OCI-LY7 (cell line): Measurements from ENCODE around the gene TPX2. TPM values are rescaled to one million over a fixed set of nuclear protein-coding genes. Genes with fewer than 3 reads are reported as not detected.
A peak's percentile ranks its signal among the peaks of the same experiment; 100 is the strongest.

Experiments used
- BruUV-seq: library from RNA; stranded (reverse); fragments of 400-500 nt; replicated peaks from 2 replicates; lab custom pipeline; 2021; lab: Mats Ljungman, UMichigan
- CTCF ChIA-PET: fragments of 300-600 bp; sonication (Branson Sonifier 250); formaldehyde crosslinking; loops from one replicate; lab custom pipeline; 2022; ENCODE audit warnings: antibody characterized with exemption; ENCODE audit not compliant: unreplicated experiment; lab: Charles Lee
- POLR2A ChIA-PET: fragments of 300-600 bp; sonication (Branson Sonifier 250); formaldehyde crosslinking; loops from one replicate; lab custom pipeline; 2022; ENCODE audit warnings: antibody characterized with exemption; lab: Charles Lee
- DNase-seq: peaks from one replicate; pipeline ENCODE4 v3.0.0-alpha.2; 2015; ENCODE audit warnings: low spot score
- H2AFZ ChIP-seq: fragments of 200-600 bp; sonication (generic), shearing (Covaris generic); 2 replicates; pipeline ENCODE4 v1.6.1; 2014; ENCODE audit warnings: mild to moderate bottlenecking, antibody characterized with exemption, low read length, moderate library complexity
- H3K27ac ChIP-seq: fragments of 200-600 bp; sonication (generic); 2 replicates; pipeline ENCODE4 v1.5.1; 2014; ENCODE audit warnings: mixed run types, low read depth, mild to moderate bottlenecking, moderate library complexity, low read length, inconsistent platforms; ENCODE audit not compliant: poor library complexity, severe bottlenecking
- H3K36me3 ChIP-seq: fragments of 200-600 bp; sonication (generic); 2 replicates; pipeline ENCODE4 v1.6.1; 2014; ENCODE audit warnings: mild to moderate bottlenecking, antibody characterized with exemption, low read length, moderate library complexity, mixed read lengths; ENCODE audit not compliant: insufficient read depth
- H3K4me1 ChIP-seq: fragments of 200-600 bp; sonication (generic); 2 replicates; pipeline ENCODE4 v1.5.1; 2014; ENCODE audit warnings: mild to moderate bottlenecking, low read length; ENCODE audit not compliant: insufficient read depth, poor library complexity, severe bottlenecking
- H3K4me2 ChIP-seq: fragments of 200-600 bp; sonication (generic); 2 replicates; pipeline ENCODE4 v1.6.1; 2014; ENCODE audit warnings: mild to moderate bottlenecking, low read length
- H3K4me3 ChIP-seq: fragments of 200-600 bp; sonication (generic); 2 replicates; pipeline ENCODE4 v1.5.1; 2014; ENCODE audit warnings: mild to moderate bottlenecking, low read depth, low read length; ENCODE audit not compliant: poor library complexity, severe bottlenecking
- H3K79me2 ChIP-seq: fragments of 200-600 bp; sonication (generic); 2 replicates; pipeline ENCODE4 v1.6.1; 2016; ENCODE audit warnings: low read depth, mild to moderate bottlenecking, low read length, moderate library complexity, mixed read lengths; ENCODE audit not compliant: insufficient read depth
- H3K9me2 ChIP-seq: fragments of 200-600 bp; sonication (generic); 2 replicates; pipeline ENCODE4 v1.6.1; 2016; ENCODE audit warnings: mild to moderate bottlenecking, low read length, mixed read lengths; ENCODE audit not compliant: insufficient read depth
- H3K9me3 ChIP-seq: fragments of 200-600 bp; sonication (generic); 2 replicates; pipeline ENCODE4 v1.6.1; 2014; ENCODE audit warnings: mild to moderate bottlenecking, mixed run types, low read length, mixed read lengths
- H4K20me1 ChIP-seq: fragments of 200-600 bp; sonication (generic); 2 replicates; pipeline ENCODE4 v1.6.1; 2014; ENCODE audit warnings: mild to moderate bottlenecking, antibody characterized with exemption, low read length, moderate library complexity, mixed read lengths; ENCODE audit not compliant: insufficient read depth
- EZH2phosphoT487 ChIP-seq: fragments of 200-600 bp; sonication (generic); IDR thresholded peaks from 2 replicates; pipeline ENCODE4 v1.6.1; 2018; ENCODE audit warnings: low read depth, borderline replicate concordance, mild to moderate bottlenecking, mixed run types, antibody characterized with exemption, low read length, moderate library complexity, mixed read lengths
- intact Hi-C: fragments of 100-400 bp; cut with micrococcal nuclease; formaldehyde crosslinking; loops from one replicate; pipeline ENCODE4 v1.10.0; 2022; ENCODE audit not compliant: unreplicated experiment
- total RNA-seq, 2 experiments: library from RNA; depleted of rRNA in 1 of 2; stranded (reverse); fragments of >200 nt in 1 of 2; shearing (Covaris generic) in 1 of 2; gene quantifications; 2 replicates each; pipeline ENCODE4 v1.2.3, GENCODE V29; 2014 to 2022
- TF ChIP-seq, protein P1 (sequence below): fragments of 200-600 bp; sonication (generic); conservative IDR thresholded peaks from 2 replicates; pipeline ENCODE4 v1.5.1; 2014; ENCODE audit warnings: mild to moderate bottlenecking, antibody characterized with exemption, low read length, moderate library complexity, mixed read lengths

The TPX2 gene
- total RNA-seq, 2 experiments from 2014 or later = 121 to 173 TPM

DNA sequence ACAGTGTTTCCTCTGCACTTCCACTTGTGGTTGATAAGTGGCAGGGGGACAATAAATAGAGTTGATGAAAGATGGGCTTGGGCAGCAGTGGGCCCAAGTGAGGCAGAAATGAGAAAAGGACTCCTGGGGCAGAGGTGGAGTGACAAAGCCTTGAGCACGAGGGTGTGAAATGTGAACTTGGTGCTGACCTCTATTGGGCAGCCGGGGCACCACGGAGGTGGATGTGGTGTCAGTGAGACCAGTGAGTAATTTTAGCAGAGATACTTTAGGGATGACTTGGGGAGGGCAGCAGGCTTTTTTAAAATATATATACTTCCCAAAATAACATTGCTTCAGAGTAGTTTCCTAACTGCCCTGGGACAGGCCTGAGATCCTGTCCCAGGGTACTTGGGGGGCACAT lies 49.5 kb downstream of the TPX2 start:
- intact Hi-C loops = no loop called here

DNA sequence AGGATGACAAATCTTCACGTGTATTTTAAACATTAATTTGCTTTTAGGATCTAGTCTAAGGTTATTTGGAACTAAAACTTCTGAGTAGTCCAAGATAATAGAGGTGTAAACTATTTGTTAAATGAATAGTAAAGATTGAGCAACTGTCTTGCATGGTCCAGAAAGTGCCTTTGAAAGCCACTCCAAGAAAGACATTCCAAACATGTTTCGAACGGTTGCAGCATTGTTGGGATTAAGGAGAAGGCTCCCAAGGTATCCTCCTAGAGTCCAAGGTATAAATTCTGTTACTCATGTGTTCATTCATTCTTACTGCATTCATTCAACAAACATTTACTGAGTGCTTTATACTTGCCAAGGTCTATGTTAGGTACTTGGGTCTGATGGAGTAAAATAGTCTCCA lies 51.3 kb downstream of the TPX2 start:
- Histone ChIP-seq H4K20me1 (0 out of 2 replicates have a peak, but pooled peaks cover 3% of the 10 kb centered on the region), H3K4me2 (no peak overlapping the region), H3K9me3 (no peaks in the 10 kb centered on the region), H3K9me2 (no peaks in the 10 kb centered on the region), H3K27ac (no peak overlapping the region), H3K4me3 (no peak overlapping the region), H2AFZ (no peak overlapping the region), H3K79me2 (no peaks in the 10 kb centered on the region), H3K4me1 (no peaks in the 10 kb centered on the region), H3K36me3 (peaks cover 96% of the 10 kb centered on the region)
- intact Hi-C loops = no loop called here
- DNase-seq = no peak
- TF ChIP-seq, protein P1, sequence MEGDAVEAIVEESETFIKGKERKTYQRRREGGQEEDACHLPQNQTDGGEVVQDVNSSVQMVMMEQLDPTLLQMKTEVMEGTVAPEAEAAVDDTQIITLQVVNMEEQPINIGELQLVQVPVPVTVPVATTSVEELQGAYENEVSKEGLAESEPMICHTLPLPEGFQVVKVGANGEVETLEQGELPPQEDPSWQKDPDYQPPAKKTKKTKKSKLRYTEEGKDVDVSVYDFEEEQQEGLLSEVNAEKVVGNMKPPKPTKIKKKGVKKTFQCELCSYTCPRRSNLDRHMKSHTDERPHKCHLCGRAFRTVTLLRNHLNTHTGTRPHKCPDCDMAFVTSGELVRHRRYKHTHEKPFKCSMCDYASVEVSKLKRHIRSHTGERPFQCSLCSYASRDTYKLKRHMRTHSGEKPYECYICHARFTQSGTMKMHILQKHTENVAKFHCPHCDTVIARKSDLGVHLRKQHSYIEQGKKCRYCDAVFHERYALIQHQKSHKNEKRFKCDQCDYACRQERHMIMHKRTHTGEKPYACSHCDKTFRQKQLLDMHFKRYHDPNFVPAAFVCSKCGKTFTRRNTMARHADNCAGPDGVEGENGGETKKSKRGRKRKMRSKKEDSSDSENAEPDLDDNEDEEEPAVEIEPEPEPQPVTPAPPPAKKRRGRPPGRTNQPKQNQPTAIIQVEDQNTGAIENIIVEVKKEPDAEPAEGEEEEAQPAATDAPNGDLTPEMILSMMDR = no peak
- TF ChIP-seq EZH2phosphoT487 = no peak
- CTCF ChIA-PET = no interaction called here
- BruUV-seq = no TSS peak
- POLR2A ChIA-PET = interaction anchor here (0.5 kb wide), 1 partner anchor 68 kb away, joined by 3 read pairs; no protein-coding TSS in a partner anchor

More for the DNA sequence above, 49.5 kb downstream of the TPX2 start:
- Histone ChIP-seq H3K36me3 (peaks cover 97% of the 10 kb centered on the region), H3K9me3 (no peaks in the 10 kb centered on the region), H3K9me2 (no peaks in the 10 kb centered on the region), H4K20me1 (0 out of 2 replicates have a peak, but pooled peaks cover 2% of the 10 kb centered on the region), H3K4me3 (no peak overlapping the region), H3K27ac (no peak overlapping the region), H3K4me2 (no peak overlapping the region), H2AFZ (no peak overlapping the region), H3K4me1 (no peaks in the 10 kb centered on the region), H3K79me2 (no peaks in the 10 kb centered on the region)
- no peak for DNase-seq
- no TSS peak for BruUV-seq
- no peak for TF ChIP-seq EZH2phosphoT487
- TF ChIP-seq, protein P1 = peak; percentile 41
- ChIA-PET POLR2A (interaction anchor here (0.7 kb wide), 1 partner anchor 23 kb away, joined by 4 read pairs; no protein-coding TSS in a partner anchor), CTCF (no interaction called here)

GRCh38 chr20:31797364-31797763 lies 58.3 kb downstream of the TPX2 start:
- H3K79me2 ChIP-seq = no peaks in the 10 kb centered on the region
- no peak overlapping the region for H3K4me3 ChIP-seq
- CTCF ChIA-PET = no interaction called here
- intact Hi-C loops = loop anchor here (5.0 kb wide), 1 partner anchor 40 kb away; no protein-coding TSS in a partner anchor
- H3K9me2 ChIP-seq = no peaks in the 10 kb centered on the region
- no peak overlapping the region for H2AFZ ChIP-seq
- H4K20me1 ChIP-seq = 0 out of 2 replicates have a peak, but pooled peaks cover 3% of the 10 kb centered on the region
- no peak overlapping the region for H3K4me2 ChIP-seq
- no peaks in the 10 kb centered on the region for H3K9me3 ChIP-seq
- TF ChIP-seq EZH2phosphoT487 = no peak
- TF ChIP-seq, protein P1 = no peak
- H3K36me3 ChIP-seq = peaks cover 99% of the 10 kb centered on the region
- DNase-seq = no peak
- no TSS peak for BruUV-seq
- H3K4me1 ChIP-seq = no peaks in the 10 kb centered on the region
- H3K27ac ChIP-seq = no peak overlapping the region
- POLR2A ChIA-PET = interaction anchor here (0.6 kb wide), 1 partner anchor 928 kb away, joined by 5 read pairs; no protein-coding TSS in a partner anchor
